Measurements from ENCODE around the gene THADA. TPM values are rescaled to one million over a fixed set of nuclear protein-coding genes. Genes with fewer than 3 reads are reported as not detected.
"Not testable (repeated sequence)": the region's sequence is repeated elsewhere in the genome, so short reads cannot be mapped to it uniquely, and the experiment has no call there.

THADA gene
- total RNA-seq, 1 donor from 2014 or later, result 11.0 TPM

DNA sequence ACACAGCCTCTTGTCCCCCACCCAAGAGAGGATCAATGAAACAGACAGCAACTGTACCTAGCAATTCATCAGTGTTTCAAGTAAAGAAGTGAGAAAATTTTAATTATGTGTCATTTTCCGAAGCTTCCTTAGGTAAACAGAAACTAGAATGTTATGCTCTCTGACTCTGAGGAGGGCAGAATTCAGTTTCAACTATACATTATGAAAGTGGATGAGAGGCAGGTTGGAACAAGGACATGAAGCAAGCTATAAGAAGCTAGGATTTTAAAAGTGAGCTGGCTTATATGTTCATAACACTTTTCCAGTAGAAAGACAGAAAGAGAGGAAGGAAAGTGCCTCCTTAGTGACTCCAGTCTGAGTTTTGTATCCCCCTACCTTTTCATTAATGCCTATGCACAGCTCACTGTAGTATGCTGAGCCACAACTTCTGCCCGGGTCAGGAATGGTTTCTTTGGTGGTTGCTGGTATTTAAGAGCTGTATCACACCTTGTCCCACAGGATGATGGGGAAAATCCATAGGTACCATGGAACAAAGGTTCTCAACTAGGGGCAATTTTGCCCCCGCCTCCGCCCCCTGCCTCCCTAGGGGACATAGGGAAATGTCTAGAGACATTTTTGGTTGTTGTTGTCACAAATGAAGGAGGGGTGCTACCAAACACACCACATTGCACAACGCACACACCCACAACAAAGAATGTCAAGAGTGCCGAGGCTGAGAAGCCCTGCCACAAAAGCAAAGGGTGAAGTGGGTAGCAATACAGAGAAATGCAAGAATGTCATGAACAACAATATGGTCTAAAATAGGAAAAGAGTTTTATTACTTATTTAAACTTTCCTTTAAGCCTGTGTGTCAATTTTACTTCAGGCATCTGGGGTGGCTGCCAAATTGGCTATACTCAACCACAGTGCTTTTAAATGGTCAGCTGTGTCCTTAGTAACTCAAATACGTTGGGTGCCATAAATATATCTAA lies 208.5 kb downstream of the THADA start:
- no peak overlapping the region for H3K4me3 ChIP-seq (ENCODE audit: low read depth, low read length)
- TF ChIP-seq, protein P1, sequence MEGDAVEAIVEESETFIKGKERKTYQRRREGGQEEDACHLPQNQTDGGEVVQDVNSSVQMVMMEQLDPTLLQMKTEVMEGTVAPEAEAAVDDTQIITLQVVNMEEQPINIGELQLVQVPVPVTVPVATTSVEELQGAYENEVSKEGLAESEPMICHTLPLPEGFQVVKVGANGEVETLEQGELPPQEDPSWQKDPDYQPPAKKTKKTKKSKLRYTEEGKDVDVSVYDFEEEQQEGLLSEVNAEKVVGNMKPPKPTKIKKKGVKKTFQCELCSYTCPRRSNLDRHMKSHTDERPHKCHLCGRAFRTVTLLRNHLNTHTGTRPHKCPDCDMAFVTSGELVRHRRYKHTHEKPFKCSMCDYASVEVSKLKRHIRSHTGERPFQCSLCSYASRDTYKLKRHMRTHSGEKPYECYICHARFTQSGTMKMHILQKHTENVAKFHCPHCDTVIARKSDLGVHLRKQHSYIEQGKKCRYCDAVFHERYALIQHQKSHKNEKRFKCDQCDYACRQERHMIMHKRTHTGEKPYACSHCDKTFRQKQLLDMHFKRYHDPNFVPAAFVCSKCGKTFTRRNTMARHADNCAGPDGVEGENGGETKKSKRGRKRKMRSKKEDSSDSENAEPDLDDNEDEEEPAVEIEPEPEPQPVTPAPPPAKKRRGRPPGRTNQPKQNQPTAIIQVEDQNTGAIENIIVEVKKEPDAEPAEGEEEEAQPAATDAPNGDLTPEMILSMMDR (conservative IDR thresholded peaks at IDR 0.05; ENCODE audit: low read depth, low read length), result no peak
- DNase-seq (ENCODE audit: low read depth), result no peak

DNA sequence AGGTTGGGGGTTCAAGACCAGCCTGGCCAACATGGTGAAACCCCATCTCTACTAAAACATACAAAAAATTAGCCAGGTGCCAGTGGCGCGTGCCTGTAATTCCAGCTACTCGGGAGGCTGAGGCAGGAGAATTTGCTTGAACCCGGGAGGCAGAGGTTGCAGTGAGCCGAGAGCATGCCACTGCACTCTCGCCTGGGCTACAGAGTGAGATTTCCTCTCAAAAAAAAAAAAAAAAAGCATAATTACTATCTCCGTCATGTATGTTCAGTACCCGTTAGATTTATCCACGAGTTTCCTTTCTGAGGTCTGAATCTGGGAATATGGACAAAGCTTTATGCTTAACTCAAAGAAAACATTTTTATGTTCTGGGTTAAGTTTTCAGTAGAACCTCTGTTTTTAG lies 209.2 kb downstream of the THADA start:
- not testable (repeated sequence) for DNase-seq (ENCODE audit: low read depth); H3K4me3 ChIP-seq (ENCODE audit: low read depth, low read length)

DNA sequence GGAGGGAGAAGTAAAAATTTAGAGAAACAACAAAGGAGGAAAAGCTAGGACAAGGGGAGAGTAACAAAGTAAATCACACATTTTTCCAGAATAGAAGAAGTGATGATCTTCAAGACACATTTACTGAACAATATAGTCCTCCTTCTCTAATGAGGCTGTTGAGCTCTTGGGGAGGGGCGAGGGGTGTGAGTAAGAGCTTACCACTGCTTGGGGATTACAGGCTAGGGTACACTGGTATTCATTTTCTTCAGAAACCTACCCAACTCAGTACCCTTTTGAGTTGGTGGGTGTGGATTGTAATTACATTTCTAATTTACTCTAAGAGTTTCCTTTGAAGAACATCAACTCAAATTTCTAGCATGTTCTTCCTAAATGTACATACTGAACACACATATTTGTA lies 211.7 kb downstream of the THADA start:
- DNase-seq (ENCODE audit: low read depth), result no peak
- TF ChIP-seq, protein P1 (conservative IDR thresholded peaks at IDR 0.05; ENCODE audit: low read depth, low read length), result no peak
- no peak overlapping the region for H3K4me3 ChIP-seq (ENCODE audit: low read depth, low read length)

DNA sequence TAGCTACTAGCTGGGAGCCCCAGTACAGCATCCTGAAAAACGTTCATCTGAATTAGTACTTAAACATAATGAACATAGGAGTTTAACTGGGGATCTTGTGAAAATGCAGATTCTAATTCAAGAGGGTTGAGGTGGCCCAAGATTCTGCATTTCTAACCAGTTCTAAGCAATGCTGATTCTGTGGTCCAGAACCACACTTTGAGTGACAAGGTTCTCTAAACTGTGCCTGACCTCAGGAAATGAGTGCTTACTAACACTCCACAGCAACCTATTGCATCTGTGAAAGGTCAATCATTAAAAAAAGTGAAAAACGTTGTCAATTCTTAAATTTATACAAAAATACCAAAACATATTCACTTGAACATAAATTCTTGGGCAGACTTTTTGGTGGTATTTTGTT lies 212.3 kb downstream of the THADA start:
- TF ChIP-seq, protein P1 (conservative IDR thresholded peaks at IDR 0.05; ENCODE audit: low read depth, low read length), result no peak
- no peak overlapping the region for H3K4me3 ChIP-seq (ENCODE audit: low read depth, low read length)
- DNase-seq (ENCODE audit: low read depth), result no peak

DNA sequence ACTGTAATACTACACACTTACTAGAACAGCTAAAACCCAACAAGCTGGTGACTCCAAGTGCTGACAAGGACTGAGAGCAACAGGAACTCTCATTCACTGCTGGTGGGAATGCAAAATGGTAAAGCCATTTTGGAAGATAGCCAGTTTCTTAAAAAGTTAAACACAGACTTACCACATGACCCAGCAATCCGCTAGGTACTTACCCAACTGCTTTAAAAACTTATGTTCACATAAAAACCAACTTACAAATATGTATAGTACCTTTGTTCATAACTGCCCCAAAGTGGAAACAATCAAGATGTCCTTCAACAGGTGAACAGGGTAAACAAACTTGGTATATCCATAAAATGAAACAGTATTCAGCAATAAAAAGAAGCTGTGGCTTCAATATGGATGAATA lies 216.3 kb downstream of the THADA start:
- no peak overlapping the region for H3K4me3 ChIP-seq (ENCODE audit: low read depth, low read length)
- DNase-seq (ENCODE audit: low read depth), result no peak
- TF ChIP-seq, protein P1 (conservative IDR thresholded peaks at IDR 0.05; ENCODE audit: low read depth, low read length), result no peak

DNA sequence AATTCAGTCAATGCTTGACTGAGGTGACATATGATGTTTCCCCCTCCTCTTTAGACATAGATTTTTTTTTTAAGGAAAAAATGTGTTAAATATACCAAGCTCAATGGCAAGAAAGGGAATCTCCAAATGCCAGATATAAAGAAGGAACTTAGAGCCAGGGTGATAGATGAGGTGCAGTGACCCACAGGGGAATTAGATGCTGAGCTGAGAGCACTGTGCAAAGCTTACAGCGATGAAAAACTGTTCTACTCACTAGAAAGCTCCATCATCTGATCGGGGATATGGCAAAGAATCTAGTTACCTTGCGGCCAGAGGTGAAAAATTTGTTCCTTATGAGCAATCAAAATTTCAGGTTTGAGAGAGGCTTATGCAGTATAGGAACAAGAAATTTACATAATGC lies 218.5 kb downstream of the THADA start:
- TF ChIP-seq, protein P1 (conservative IDR thresholded peaks at IDR 0.05; ENCODE audit: low read depth, low read length), result no peak
- H3K4me3 ChIP-seq (ENCODE audit: low read depth, low read length), result no peak overlapping the region
- no peak for DNase-seq (ENCODE audit: low read depth)

DNA sequence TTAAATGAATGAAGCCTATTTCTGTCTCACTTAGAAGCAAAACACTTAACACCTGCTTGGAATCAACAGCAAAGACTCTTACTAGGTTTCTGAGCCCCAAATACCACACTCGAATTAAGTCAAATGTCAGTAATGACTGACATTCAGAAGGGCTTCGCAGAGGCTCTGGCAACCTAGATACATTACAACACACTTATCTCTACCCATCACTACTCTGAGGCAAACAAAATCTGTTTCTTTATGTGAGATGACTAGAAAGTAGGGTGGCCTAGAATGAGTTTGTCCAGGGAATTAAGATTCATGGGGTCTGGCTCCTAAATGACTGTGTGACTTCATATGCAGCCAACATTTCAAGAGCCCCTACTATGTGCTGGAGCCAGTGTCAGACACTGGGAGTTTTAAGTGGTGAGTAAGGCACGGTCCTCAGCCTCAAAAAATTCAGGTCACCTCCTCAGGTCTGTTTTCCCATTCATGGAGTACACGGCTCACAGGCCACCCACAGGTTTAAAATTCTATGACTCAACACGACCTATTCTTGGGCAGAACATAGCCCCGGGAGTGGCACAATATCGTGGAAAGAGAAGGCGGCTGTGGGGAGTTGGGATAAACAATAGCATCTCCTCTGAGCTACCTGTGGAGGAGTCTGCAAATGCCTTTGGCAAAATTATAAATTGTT lies 219.2 kb downstream of the THADA start:
- no peak for DNase-seq (ENCODE audit: low read depth)
- TF ChIP-seq, protein P1 (conservative IDR thresholded peaks at IDR 0.05; ENCODE audit: low read depth, low read length), result no peak
- H3K4me3 ChIP-seq (ENCODE audit: low read depth, low read length), result no peak overlapping the region
